Keratinocyte (primary cell): ENCODE results near the gene ZBTB1.

Experiments used
- EZH2 ChIP-seq: IDR thresholded peaks from one replicate; pipeline ENCODE4 v1.6.1; 2012; ENCODE audit warnings: inconsistent platforms, mild to moderate bottlenecking, low read length, moderate library complexity
- TF ChIP-seq, protein P1 (sequence below), 3 experiments: IDR thresholded peaks in 1 of 3; conservative IDR thresholded peaks in 1 of 3; optimal IDR thresholded peaks in 1 of 3; 2 replicates in 2 of 3; 3 replicates in 1 of 3; pipeline versions ENCODE3 to v1.5.1; 2011; ENCODE audit warnings: low read length in 3 of 3, mild to moderate bottlenecking in 3 of 3, moderate library complexity in 2 of 3, control low read depth in 1 of 3, inconsistent platforms in 1 of 3; ENCODE audit not compliant: insufficient read depth in 2 of 3; ENCODE audit errors: extremely low read depth in 1 of 3

DNA sequence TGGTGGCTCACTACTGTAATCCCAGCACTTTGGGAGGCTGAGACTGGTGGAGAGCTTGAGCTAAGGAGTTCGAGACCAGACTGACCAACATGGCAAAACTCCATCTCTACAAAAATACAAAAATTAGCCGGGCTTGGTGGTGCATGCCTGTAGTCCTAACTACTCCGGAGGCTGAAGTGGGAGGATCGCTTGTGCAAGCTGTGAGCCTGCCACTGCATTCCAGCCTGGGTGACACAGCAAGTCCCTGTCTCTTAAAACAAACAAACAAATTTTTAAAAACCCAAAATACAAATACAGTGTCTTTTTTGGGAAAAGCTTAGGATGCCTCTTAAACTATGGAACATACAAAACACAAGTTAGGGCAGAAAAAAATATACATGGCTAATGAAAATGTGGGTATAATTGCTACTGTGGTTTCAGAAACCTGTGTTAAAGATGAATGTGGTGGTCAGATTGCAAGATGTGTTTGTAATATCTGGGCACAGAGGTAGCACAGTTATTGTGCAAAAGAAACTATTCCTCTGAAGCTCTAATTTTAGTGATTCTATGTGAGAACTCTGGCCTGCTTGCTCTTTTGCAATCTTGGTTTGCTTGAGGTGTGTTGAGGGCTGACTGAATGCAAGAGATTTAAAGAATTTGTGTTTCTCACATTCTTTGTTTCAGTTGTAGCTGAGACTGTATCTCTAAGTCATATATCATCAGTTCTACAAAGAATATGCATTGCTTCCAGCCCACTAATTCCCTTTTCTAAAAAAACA, 32.1 kb downstream of the ZBTB1 start:
- TF ChIP-seq, protein P1, sequence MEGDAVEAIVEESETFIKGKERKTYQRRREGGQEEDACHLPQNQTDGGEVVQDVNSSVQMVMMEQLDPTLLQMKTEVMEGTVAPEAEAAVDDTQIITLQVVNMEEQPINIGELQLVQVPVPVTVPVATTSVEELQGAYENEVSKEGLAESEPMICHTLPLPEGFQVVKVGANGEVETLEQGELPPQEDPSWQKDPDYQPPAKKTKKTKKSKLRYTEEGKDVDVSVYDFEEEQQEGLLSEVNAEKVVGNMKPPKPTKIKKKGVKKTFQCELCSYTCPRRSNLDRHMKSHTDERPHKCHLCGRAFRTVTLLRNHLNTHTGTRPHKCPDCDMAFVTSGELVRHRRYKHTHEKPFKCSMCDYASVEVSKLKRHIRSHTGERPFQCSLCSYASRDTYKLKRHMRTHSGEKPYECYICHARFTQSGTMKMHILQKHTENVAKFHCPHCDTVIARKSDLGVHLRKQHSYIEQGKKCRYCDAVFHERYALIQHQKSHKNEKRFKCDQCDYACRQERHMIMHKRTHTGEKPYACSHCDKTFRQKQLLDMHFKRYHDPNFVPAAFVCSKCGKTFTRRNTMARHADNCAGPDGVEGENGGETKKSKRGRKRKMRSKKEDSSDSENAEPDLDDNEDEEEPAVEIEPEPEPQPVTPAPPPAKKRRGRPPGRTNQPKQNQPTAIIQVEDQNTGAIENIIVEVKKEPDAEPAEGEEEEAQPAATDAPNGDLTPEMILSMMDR (optimal IDR thresholded peaks at IDR 0.05 in 1 of 3, IDR thresholded peaks at IDR 0.05 in 1 of 3, conservative IDR thresholded peaks at IDR 0.05 in 1 of 3; ENCODE audit: extremely low read depth in 1 of 3, insufficient read depth in 2 of 3, low read length in 3 of 3): no peak
- TF ChIP-seq EZH2: no peak
